Endothelial cell of umbilical vein (primary cell): ENCODE results near the gene PRPF8. TPM values are rescaled to one million over a fixed set of nuclear protein-coding genes. Genes with fewer than 3 reads are reported as not detected.

ENCODE experiments used
- BruUV-seq: library from RNA; stranded (reverse); fragments of 400-500 nt; replicated peaks from 2 replicates; lab custom pipeline; 2021; lab: Mats Ljungman, UMichigan
- CTCF ChIA-PET: fragments of 300-600, 350-600 bp; sonication (Branson Sonifier 250); formaldehyde crosslinking; loops from one replicate; lab custom pipeline; 2021; ENCODE audit warnings: antibody characterized with exemption, inconsistent platforms; lab: Charles Lee
- POLR2A ChIA-PET: fragments of 300-600, 350-600 bp; sonication (Branson Sonifier 250); formaldehyde crosslinking; loops from one replicate; lab custom pipeline; 2021; ENCODE audit warnings: antibody characterized with exemption, inconsistent platforms; lab: Charles Lee
- DNase-seq: peaks from one replicate; pipeline ENCODE4 v3.0.0-alpha.2; 2011; ENCODE audit warnings: low read depth, low spot score
- FAIRE-seq: peaks from 2 replicates; lab custom pipeline; 2011; peaks lifted over from hg19 to GRCh38; lab: Jason Lieb, UNC
- H2AFZ ChIP-seq: 2 replicates; pipeline ENCODE4 v1.6.0; 2012; ENCODE audit warnings: low read depth, low read length, control low read depth, inconsistent platforms
- H3K27ac ChIP-seq: 2 replicates; pipeline ENCODE4 v1.5.1; 2011; ENCODE audit warnings: low read depth, mild to moderate bottlenecking, control low read depth, low read length, moderate library complexity; ENCODE audit not compliant: insufficient read depth
- H3K27me3 ChIP-seq, 2 experiments: 2 replicates each; pipeline versions ENCODE4 v1.6.0 to v1.6.1; 2011; ENCODE audit warnings: low read length in 2 of 2, mixed read lengths in 1 of 2; ENCODE audit not compliant: control insufficient read depth in 2 of 2, insufficient read depth in 2 of 2
- H3K36me3 ChIP-seq, 2 experiments: 2 replicates in 1 of 2; 3 replicates in 1 of 2; pipeline ENCODE4 v1.5.1; 2011; ENCODE audit warnings: low read length in 2 of 2, mild to moderate bottlenecking in 1 of 2, moderate library complexity in 1 of 2; ENCODE audit not compliant: control insufficient read depth in 2 of 2, insufficient read depth in 2 of 2; ENCODE audit errors: extremely low read depth in 1 of 2
- H3K4me1 ChIP-seq: 3 replicates; pipeline ENCODE4 v1.5.1; 2011; ENCODE audit warnings: mild to moderate bottlenecking, low read length; ENCODE audit not compliant: control insufficient read depth, insufficient read depth; ENCODE audit errors: extremely low read depth
- H3K4me2 ChIP-seq: 2 replicates; pipeline ENCODE4 v1.6.1; 2011; ENCODE audit warnings: low read length, control low read depth, mixed read lengths; ENCODE audit not compliant: insufficient read depth
- H3K4me3 ChIP-seq, 3 experiments: fragments of 200-600 bp in 1 of 3; sonication (generic), shearing (Covaris generic) in 1 of 3; replicated peaks in 1 of 3; 2 replicates each; pipeline ENCODE4 v1.5.1; 2011 to 2016; ENCODE audit warnings: control low read depth in 3 of 3, low read length in 3 of 3, mild to moderate bottlenecking in 2 of 3, inconsistent platforms in 1 of 3, low read depth in 1 of 3, moderate library complexity in 1 of 3; ENCODE audit not compliant: insufficient read depth in 1 of 3
- H3K79me2 ChIP-seq: 2 replicates; pipeline ENCODE4 v1.6.0; 2012; ENCODE audit warnings: low read length, inconsistent platforms; ENCODE audit not compliant: control insufficient read depth, insufficient read depth
- H3K9ac ChIP-seq: replicated peaks from 2 replicates; pipeline ENCODE3; 2011; ENCODE audit warnings: low read length, control low read depth; ENCODE audit not compliant: insufficient read depth; ENCODE audit errors: extremely low read depth
- H3K9me1 ChIP-seq: replicated peaks from 3 replicates; pipeline ENCODE4 v1.6.0; 2011; ENCODE audit warnings: mild to moderate bottlenecking, low read length; ENCODE audit not compliant: control insufficient read depth, insufficient read depth; ENCODE audit errors: extremely low read depth
- H3K9me3 ChIP-seq: replicated peaks from 2 replicates; pipeline ENCODE4 v1.5.1; 2012; ENCODE audit warnings: low read length, inconsistent platforms; ENCODE audit not compliant: control insufficient read depth, insufficient read depth
- H4K20me1 ChIP-seq: replicated peaks from 2 replicates; pipeline ENCODE3; 2011; ENCODE audit warnings: mild to moderate bottlenecking, low read length; ENCODE audit not compliant: control insufficient read depth, insufficient read depth; ENCODE audit errors: extremely low read depth
- EZH2 ChIP-seq: IDR thresholded peaks from 2 replicates; pipeline ENCODE4 v1.6.1; 2012; ENCODE audit warnings: borderline replicate concordance, low read depth, mild to moderate bottlenecking, moderate library complexity, low read length, inconsistent platforms; ENCODE audit not compliant: severe bottlenecking
- FOS ChIP-seq: IDR thresholded peaks from 2 replicates; pipeline ENCODE4 v1.6.1; 2011; ENCODE audit warnings: mild to moderate bottlenecking, low read length, moderate library complexity, borderline replicate concordance; ENCODE audit not compliant: insufficient read depth
- GATA2 ChIP-seq: IDR thresholded peaks from 2 replicates; pipeline ENCODE4 v1.7.0; 2011; ENCODE audit warnings: low read depth, mild to moderate bottlenecking, moderate library complexity, mixed read lengths, low read length; ENCODE audit not compliant: insufficient read length, insufficient read depth
- JUN ChIP-seq: IDR thresholded peaks from 2 replicates; pipeline ENCODE4 v1.6.1; 2011; ENCODE audit warnings: borderline replicate concordance, low read depth; ENCODE audit not compliant: insufficient read length, insufficient read depth
- MYC ChIP-seq: IDR thresholded peaks from one replicate; pipeline ENCODE4 v1.6.1; 2011; ENCODE audit warnings: mild to moderate bottlenecking, low read depth, low read length
- POLR2A ChIP-seq: IDR thresholded peaks from 2 replicates; pipeline ENCODE4 v1.6.1; 2012; ENCODE audit warnings: low read depth, mild to moderate bottlenecking, control low read depth, low read length
- POLR2AphosphoS5 ChIP-seq: IDR thresholded peaks from 2 replicates; pipeline ENCODE4 v1.6.1; 2012; ENCODE audit warnings: low read depth, mild to moderate bottlenecking, control low read depth, low read length, moderate library complexity; ENCODE audit not compliant: insufficient read depth
- dilution Hi-C: fragments of 300-500 bp; cut with MboI; formaldehyde crosslinking; loops from one replicate; pipeline ENCODE4 v1.15.0; 2019; ENCODE audit warnings: low sequenced_read_pairs; ENCODE audit not compliant: extremely low pct_ligation_motif_present
- intact Hi-C: fragments of 100-400 bp; cut with micrococcal nuclease; formaldehyde crosslinking; loops from one replicate; pipeline ENCODE4 v1.10.0; 2022
- polyA plus RNA-seq, 4 experiments: library from polyadenylated mRNA; depleted of rRNA in 3 of 4; stranded (reverse) in 3 of 4; unstranded in 1 of 4; fragments of >200 nt; gene quantifications; 2 replicates each; pipeline versions ENCODE4 v1.2.1 to v1.2.3, GENCODE V29; 2011 to 2012; ENCODE audit warnings: missing spikeins in 1 of 4
- total RNA-seq: library from RNA; stranded (reverse); gene quantifications from 2 replicates; pipeline ENCODE4 v1.2.3, GENCODE V29; 2021
- TF ChIP-seq, protein P1 (sequence below), 2 donors: IDR thresholded peaks; 1 replicate in 1 of 2; 2 replicates in 1 of 2; pipeline ENCODE4 v1.5.1; 2011; ENCODE audit warnings: low read length in 2 of 2, mild to moderate bottlenecking in 2 of 2, moderate library complexity in 2 of 2, control low read depth in 1 of 2, inconsistent platforms in 1 of 2, low read depth in 1 of 2; ENCODE audit not compliant: insufficient read depth in 1 of 2; ENCODE audit errors: extremely low read depth in 1 of 2
- TF ChIP-seq, protein P2 (sequence below): IDR thresholded peaks from 2 replicates; pipeline ENCODE4 v1.6.1; 2011; ENCODE audit not compliant: insufficient read depth, insufficient read length

PRPF8 gene
- total and polyA plus RNA-seq, 2 donors (not counting 3 experiments of a cell fraction or from before 2014, with no cell fraction given): 215 to 301 TPM

DNA sequence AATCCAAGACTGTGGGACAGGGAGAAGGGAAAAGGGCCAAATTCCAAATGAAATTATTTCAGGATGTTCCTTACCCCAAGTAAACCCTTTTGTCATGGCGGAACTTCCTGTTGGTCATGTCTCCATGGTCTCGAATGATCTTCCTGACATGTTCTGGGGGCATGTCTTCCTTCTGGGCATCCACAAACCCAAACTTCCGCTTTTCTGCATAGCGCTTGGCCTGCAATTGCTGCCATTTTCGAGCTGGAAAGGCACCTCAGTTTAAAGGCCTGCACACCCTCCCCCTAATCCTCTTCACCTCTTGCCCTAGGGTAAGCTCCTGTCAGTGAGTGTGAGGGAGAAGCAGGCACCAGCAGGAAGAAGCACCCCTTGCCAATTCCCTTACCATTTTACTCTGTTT, 1.2 kb downstream of the PRPF8 start:
- H3K36me3 ChIP-seq: peaks cover 33 to 34% of the 10 kb centered on the region in 2 experiments
- peaks cover 5% of the 10 kb centered on the region for H4K20me1 ChIP-seq
- H3K79me2 ChIP-seq: peaks cover 39% of the 10 kb centered on the region
- no peaks in the 10 kb centered on the region for H3K27me3 ChIP-seq
- H3K4me1 ChIP-seq: peaks cover 8% of the 10 kb centered on the region
- ChIA-PET CTCF (interaction anchor here (1.3 to 1.5 kb wide), 4 partner anchors 34 to 101 kb away, joined by 3 to 6 read pairs (median 4); no protein-coding TSS in a partner anchor), POLR2A (interaction anchor here (1.0 kb wide), 1 partner anchor 32 kb away, joined by 11 read pairs; no protein-coding TSS in a partner anchor)
- H3K4me2 ChIP-seq: peak overlapping the region; percentile 78
- H3K9me3 ChIP-seq: no peaks in the 10 kb centered on the region
- no peaks in the 10 kb centered on the region for H3K9me1 ChIP-seq
- no peak for TF ChIP-seq POLR2A
- TF ChIP-seq, protein P1, sequence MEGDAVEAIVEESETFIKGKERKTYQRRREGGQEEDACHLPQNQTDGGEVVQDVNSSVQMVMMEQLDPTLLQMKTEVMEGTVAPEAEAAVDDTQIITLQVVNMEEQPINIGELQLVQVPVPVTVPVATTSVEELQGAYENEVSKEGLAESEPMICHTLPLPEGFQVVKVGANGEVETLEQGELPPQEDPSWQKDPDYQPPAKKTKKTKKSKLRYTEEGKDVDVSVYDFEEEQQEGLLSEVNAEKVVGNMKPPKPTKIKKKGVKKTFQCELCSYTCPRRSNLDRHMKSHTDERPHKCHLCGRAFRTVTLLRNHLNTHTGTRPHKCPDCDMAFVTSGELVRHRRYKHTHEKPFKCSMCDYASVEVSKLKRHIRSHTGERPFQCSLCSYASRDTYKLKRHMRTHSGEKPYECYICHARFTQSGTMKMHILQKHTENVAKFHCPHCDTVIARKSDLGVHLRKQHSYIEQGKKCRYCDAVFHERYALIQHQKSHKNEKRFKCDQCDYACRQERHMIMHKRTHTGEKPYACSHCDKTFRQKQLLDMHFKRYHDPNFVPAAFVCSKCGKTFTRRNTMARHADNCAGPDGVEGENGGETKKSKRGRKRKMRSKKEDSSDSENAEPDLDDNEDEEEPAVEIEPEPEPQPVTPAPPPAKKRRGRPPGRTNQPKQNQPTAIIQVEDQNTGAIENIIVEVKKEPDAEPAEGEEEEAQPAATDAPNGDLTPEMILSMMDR (IDR thresholded peaks at IDR 0.05; ENCODE audit: extremely low read depth in 1 of 2, insufficient read depth in 1 of 2, low read depth in 1 of 2, low read length in 2 of 2): no peak
- no peak for TF ChIP-seq EZH2
- no peak for TF ChIP-seq MYC
- TF ChIP-seq, protein P2, sequence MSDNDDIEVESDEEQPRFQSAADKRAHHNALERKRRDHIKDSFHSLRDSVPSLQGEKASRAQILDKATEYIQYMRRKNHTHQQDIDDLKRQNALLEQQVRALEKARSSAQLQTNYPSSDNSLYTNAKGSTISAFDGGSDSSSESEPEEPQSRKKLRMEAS: no peak
- TF ChIP-seq POLR2AphosphoS5: no peak
- no peak for TF ChIP-seq JUN
- TF ChIP-seq FOS: no peak
- no peak for TF ChIP-seq GATA2
- H2AFZ ChIP-seq: no peak overlapping the region
- DNase-seq (no peak), FAIRE-seq (no peak)
- peak overlapping the region; percentile 81 for H3K9ac ChIP-seq
- no TSS peak for BruUV-seq
- intact Hi-C loops (no loop called here), dilution Hi-C loops (no loop called here)
- no peak overlapping the region for H3K27ac ChIP-seq
- peak overlapping the region; percentile 71 to 95 (median 77) for H3K4me3 ChIP-seq
